MV-4-11 (cell line): ENCODE measurements around the gene PMEPA1.

ENCODE experiments used
- DNase-seq: peaks from one replicate; lab custom pipeline; 2025; lab: John Stamatoyannopoulos, UW

The PMEPA1 gene

DNA sequence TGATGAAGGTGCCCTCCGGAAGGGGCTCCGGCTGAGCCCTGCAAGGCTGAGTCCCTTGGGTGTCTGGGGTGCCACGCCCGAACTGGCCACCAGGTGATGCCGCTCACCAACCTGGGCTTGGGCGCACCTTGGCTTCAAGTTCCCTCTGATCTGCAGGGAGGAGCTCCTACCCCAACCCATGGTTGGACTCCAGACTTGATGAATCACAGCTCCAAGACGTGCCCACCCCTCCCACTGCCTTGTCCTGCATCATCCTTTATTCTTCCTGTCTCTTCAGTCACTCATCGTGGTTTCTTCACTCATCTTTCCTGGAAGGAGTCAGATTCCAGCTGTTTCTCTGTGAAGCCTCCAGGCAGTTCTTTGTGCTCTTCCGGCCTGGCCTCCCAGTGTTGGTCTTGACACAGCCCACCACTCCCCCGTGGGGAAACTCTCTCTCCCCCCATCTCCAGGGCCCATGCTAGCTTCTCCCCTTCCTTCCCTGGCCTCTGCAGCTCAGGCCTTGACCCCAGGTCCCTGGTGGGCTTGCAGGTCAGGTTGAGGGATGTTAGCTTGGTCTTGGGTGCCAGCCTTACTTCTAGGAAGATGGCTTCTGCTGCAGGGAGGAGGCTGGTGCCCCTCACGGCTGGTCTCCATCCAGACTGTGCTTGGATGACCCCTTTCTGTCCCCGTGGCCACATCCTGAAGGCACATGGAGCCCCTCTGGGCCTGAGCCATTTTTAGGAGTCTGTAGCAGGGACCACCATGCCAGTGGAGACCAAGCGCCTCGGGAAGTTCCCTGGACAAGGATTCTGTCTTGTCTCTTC lies 87.0 kb downstream of the PMEPA1 start:
- peak; percentile 11 for DNase-seq

DNA sequence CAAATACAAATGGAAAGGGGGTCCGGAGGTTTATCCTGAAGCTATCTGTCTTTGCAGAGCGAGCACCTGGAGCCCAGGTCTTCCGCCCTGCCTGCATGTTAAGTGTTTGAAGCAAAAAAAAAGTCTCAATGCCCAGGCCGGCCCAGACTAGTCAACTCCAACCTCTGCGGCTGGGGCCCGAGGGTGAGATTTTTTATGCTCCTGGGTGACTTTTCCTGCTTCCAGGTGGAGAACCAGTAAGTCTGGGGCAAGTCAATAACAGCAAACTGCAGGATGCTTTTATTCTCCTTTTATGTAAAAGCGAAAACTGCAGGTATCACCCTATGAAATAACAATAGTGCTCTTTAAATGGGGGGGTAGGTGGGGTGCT lies 87.6 kb downstream of the PMEPA1 start:
- DNase-seq, result no peak

DNA sequence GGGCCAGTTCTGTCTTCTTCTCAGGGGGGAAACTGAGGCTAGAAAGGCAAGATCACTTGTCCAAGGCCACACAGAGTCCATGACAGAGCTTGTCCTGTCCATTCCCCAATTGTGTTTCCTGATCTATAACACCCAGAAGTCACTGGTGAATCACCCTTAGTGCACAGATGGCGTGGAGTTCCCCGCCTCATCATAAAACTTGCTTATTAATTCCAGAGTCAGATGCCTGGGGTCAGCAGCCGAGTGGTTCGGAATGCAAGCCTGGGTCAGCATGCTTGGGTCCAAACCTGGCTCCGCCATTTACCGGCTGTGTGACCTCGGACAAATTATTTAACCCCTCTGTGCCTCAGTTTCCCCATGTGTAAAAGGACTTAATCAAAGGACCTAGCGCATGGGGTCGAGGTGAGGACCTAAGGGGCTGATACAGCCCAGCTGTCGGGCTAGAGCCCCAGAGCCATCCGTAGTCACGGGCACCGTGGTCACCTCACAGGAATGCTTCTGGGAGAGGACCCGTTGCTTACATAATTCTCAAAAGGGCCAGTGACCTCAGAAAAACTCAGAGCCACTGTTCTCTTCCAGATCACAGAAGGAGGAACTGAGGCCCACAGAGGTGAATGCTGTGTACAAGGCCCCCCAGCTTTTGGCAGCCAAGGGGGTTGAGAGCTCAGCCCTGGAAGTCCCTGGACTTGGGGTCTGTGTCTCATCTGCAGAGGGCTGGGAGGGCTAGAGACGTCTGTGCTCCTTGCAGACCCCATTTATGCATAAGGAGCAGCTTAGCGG lies 88.2 kb downstream of the PMEPA1 start:
- no peak for DNase-seq

DNA sequence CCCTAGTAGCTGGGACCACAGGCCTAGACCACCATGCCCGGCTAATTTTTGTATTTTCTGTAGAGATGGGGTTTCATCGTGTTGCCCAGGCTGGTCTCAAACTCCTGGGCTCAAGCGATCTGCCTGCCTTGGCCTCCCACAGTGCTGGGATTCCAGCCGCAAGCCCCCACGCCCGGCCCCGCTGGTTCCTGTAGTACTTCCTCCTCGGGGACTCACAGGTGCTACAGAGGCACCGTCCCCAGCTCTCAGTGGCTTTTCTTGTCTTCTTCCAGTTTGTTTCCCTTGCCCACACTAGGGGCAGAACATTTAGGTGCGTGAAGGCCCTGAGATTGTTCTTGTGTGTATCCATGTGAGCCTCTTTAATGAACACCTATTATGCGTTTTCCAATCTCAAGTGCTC lies 88.8 kb downstream of the PMEPA1 start:
- no peak for DNase-seq

DNA sequence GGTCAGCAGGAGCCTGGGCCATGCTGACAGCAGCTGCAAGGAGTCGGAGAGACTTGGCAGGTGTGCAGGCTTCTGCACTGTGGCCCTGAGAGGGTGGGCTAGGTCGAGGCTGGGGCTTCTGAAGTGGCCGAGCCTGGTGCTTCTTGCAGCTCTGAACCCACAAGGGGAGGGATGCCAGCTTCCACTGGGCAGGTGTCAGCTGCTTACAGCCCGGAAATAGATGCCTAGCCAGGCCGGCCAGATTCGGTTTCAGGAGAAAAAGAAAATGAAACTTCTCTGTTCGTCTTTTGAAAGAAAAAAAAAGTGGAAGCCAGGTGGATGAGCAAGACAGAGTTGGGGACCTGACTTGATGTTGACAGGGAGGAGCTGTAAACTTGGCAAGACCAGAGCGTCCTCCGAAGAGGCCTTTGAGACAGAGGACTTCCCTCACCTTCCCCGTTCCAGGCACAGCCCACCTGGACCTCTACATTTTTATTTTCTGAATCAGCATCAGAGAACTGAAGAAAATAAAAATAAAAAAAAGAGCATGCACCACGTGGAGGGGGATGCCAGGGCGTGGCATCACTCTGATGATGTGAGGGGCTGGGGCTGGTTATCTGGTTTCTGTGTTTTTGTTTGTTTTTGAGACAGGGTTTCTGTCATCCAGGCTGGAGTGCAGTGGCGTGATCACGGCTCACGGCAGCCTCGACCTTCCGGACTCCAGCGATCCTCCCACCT lies 89.4 kb downstream of the PMEPA1 start, which contains the start of gene ZBP1:
TSS of gene ZBP1 (minus strand) at position 153 of the 717 bp plus-strand sequence. CDS start at position 22, 131 bp downstream.
- peak; percentile 38 for DNase-seq

DNA sequence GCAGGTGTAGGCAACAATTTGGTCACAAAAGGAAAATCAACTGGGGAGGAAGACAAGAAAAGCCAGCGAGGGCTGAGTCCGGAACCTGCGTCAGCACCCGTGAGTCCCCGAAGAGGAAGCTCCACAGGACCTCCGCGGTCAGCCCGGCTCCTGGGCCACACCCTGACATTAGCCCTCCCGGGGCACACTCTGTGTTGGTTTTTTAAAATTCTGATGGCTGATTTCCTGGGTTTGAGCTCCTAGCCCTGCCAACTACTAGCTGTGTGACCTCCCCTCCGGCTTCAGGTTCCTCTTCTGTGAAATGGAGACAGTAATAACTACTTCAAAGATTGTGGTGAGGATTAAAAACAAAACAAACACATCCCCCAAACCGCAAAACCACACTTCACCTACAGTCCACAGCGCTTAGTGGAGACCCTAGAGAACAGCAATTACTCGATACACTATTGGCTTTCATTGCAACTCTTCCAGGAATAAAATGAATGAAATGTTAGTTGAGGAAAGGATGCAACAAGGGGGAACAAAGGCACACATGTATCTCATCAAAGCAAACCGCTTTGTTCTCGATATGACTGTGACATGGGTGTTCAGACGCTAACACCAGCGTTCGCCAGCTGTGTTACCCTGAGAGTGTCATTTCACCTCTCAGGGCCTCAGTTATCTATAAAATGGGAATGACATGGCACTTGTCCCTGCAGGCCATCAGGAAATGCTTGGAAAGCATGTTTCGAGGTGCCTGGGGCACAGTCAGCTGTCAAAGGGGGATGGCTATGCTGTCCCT lies 90.6 kb downstream of the PMEPA1 start:
- peak; percentile 78 for DNase-seq

DNA sequence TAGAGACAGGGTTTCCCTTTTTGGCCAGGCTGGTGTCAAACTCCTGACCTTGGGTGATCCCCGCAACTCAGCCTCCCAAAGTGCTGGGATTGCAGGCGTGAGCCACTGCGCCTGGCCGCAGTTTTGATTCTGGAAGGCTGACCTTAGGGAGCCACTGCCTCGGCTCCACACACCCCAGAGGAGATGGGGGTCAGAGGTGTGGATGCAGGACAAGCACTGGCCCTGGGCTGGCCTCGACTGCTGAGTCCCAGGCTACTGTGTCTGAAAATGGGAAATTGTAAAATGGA lies 91.1 kb downstream of the PMEPA1 start:
- no peak for DNase-seq

DNA sequence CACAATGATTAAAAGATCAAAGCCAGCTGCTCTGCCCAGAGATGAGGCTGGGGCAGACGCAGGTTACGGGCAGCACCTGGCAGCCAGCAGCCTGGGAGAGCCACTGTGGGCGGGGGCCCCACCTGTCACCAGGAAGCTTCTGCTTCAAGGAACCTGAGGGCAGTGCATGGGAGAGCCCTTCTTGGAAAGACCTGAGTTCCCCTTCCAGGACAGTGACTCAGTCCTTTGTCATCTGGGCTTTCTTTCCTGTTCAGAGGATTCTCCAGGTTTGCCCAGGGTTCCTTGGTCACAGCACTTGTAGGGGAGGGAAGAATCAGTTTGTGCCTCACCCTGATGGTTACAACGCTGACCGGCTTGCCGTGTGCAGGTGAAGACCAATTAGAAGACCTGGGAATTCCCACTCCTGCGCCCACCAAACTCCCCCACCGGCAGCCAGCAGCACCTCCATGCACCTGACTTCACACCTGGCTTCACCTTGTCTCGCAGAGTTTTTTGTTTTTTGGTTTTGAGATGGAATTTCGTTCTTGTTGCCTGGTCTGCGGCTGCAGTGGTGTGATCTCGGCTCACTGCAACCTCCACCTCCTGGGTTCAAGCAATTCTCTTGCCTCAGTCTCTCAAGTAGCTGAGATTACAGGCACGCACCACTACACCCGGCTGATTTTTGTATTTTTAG lies 91.6 kb downstream of the PMEPA1 start:
- no peak for DNase-seq

DNA sequence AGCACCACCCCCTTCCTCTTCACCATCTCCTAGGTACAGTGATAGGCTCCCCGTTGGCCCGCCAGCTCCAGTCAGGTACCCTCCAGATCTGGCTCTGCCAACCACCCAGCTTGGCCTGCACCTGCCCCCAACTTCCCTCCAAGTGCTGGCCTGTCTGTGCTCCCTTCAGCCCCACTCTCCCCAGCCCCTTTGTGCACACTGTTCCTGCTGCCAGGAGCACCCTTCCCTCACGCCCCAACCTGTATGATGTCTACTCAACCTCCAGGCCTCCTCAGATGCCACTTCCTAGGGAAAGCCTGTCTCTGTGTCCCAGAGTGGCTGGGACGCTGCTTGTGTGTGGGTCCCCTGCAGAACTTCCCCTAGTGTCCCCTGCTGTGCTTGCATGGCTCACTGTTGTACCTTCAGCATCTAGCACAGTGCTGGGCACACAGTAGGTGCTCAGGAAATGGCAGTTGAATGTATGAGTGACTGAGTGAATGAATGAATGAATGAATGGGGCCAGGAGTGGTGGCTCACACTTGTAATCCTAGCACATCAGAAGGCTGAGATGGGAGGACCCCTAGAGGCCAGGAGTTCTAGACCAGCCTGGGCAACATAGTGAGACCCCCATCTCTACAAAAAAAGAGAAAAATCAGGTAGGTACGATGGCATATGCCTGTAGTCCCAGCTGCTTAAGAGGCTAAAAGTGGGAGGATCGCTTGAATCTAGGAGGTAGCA lies 92.6 kb downstream of the PMEPA1 start:
- DNase-seq, result no peak

DNA sequence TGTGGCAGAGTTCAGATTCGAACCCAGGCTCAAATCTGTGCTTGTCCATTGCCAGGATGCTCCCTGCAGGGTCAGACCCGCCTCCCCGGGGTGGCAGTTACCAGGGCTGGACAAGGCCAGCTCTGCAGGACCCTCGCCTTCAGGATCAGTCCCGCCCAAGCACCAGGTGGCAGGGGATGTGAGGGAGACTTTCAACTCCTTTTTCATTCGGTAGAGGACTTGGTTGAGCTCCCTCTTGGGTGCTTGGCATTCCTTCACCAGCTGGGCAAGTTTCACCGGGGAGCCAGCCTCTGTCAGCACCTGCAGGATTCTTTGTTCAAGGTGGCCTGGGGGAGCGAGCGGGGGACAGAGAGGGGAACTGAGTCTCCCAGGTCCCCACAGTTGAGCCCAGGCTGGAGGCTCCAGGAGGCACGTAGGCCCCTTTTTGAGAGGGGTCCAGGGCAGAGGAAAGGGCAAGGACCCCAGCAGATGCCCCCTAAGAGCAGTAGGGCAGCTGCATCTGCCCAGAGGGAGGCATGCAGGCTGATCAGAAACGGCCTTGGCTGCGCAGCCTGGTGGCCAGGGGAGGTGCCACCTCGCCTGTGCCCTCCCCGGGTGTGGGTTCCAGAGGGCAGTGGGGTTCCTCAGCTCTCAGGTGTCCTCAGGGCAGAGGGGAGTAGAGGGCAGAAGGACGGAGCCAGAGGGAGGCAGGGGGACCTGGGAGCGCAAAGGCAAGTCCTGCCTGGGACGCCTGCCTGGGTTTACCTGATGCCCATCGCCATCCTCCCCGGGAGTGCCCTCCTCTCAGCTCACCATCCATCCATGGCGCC lies 93.5 kb downstream of the PMEPA1 start:
- no peak for DNase-seq

DNA sequence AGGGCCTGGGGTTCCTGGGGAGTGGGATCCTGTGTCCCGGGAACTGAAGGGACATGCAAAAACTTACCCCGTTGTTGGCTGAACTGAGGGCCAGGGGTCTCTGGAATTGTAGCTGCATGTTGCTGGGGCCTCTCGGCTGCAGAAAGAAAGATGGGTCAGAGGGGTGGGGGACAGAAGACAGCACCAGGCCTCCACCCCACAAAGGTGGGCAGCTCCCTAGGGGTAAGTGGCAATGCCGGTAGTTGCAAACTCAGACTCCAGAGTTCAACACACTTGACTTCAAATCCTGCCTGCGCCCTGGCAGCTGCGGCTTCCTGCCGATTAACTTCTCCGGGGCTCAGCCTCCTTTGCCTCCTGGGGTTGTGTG lies 94.4 kb downstream of the PMEPA1 start:
- no peak for DNase-seq

DNA sequence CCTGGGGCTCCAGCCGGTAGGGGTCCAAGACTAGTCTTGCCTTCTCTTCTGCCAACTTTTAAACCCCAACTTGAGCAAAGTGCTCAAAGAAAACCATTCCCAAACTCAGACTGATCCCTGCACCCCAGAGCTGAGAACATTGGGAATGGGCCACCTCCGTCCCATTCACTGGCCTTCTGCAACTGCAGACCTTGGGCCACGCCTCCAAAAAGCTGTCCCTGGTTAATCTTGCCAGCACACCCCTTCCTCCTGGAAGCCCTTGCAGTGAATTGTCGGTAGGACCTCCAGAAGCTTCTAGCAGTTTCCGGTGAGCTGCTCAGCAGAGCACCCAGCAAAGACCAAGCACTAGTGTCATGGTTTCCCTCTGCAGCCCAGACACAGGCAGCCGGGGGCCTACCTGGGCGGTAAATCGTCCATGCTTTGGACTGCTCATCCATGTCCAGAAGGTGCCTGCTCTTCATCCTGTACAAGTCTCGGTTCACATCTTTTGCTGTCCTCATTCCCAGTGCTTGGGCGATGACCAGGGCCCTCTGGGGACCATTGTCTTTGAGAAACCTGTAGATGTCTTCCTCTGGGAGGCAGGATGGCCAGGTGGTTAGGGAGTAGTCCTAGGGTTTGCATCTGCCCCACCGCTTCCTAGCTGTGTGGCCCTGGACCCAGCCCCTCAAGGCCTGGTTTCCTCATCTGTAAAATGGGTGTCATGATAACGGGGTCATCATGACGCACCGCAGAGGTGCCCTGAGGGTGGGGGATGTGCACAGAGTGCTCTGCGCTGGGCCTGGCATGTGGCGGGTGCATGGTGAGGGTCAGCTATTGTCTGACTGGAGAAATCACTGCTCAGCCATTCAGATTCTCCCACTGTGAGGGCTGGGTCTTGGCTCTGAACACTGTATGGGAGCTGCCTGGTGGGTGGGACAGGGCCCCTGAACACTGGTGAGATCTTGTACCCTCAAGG lies 95.0 kb downstream of the PMEPA1 start:
- DNase-seq, result no peak

DNA sequence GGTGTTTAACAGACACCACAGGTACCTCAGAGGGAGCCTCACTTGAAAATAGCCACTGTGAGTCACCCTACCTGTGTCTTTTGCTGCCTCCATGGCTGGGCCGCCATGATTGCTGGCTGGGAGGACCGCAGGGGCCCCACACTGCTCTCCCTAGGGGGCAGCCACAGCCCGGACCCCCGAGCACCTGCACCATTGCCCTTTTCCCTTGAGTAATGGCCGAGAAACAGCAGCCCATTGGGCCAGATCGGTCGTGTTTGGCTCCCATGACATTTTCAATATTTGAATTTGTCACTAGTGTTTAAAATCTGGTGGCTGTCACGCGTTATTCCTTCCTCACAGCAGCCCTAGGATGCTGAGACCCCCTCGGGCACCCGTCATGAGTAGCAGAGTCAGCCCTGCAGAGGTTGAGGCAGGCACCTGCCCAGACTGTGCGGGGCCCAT lies 96.3 kb downstream of the PMEPA1 start:
- DNase-seq, result no peak

DNA sequence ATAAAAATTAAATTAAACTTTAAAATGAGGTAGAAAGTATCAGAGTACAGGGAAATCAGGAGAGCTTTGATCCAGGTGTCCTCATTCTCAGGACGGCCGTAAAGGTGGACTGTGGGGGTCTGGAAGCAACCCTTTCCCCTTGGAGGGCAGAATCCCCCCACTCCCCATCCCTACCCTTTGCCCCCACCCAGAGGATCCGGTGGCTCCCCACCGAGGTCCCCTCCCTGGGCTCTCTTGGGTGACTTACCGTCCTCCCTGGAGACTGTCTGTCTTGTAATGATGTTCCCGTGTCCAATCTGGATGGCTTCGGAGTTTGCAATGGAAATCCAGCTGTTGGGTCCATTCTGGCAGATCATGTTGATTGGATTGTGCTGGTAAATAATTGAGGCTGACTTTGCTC lies 96.9 kb downstream of the PMEPA1 start:
- DNase-seq, result no peak

DNA sequence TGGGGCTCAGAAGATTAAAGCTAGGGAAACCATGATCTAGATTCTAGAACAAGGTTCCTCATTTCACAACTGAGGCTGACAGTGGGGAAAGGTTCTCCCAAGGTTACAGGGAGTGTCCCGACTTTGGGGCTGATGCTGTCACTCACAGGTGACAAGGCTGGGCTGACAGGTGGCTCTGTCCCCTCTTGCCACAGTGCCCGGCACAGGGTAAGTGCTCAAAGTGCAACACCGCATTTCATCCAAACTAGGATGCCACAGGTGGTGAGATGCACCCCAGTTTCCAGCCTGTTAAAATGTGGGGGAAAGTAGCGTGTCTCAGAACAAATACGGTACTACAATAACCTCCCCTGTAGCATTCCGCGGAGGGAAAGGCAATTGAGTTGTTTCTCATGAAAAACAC lies 97.4 kb downstream of the PMEPA1 start:
- no peak for DNase-seq

DNA sequence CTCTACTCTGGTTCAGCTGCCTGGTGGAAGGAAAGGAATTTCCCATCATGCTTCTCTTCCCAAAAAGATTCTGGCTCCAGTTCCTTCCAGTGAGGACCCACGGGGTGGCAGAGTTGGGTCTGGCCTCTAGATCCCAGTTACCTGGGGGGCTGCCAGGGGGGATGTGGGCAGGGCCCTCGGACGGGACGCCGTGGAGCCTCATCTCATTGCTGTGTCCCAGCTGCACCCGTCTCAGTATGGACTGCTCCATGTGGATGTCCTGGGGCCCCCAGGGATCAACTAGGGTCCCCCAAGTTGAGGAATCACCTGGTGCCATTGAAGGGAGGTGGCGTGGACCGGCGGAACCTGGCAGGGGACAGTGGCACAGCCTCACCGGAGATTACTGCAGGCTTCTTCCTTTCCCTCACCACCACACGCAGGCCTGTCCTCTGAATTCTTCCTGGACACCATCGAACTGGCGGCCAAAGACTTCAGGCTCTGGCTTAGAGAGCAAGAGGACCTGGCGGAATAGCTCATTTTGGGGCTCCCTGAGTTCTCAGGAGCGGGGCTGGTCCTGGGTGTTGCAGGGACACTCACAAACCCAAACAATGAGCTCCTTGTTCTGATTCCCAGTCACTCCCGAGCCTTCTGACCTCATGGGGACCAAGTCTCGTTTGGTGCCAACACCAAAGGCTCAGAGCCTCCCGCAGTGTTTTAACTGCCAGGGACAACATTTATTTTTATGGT lies 98.1 kb downstream of the PMEPA1 start:
- DNase-seq, result no peak

DNA sequence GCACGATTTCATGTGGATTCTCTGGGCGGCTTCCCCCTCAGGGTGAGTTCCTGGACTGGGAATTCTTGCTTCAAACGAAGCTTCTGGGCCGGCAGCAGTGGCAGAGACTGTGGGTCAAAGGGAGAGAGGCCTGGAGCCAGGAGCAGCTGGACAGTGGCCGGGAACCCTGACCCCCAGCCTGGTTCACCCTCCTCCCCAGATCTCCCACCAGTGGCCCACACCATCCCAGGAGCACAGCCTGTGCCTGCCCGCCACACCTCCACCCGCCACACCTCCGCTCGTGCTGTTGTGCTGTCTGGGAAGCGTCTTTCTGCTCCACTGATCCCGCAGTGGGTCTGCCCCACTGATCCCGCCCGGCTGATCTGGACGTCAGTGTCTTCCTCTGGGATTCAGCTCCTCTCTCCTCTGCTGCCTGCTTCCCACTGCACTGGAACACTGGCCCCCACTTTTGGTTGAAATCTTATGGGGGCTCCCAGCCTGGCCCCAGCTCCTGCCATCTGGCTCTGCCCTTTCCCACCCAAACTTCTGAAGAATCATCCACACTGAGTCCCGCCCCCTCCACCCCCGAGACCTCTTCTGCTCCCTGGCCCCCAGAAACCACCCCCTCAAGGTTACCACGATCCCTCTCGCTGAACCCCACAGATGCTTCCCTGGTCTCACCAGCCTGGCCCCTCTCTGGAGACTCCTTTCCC lies 99.4 kb downstream of the PMEPA1 start:
- no peak for DNase-seq

DNA sequence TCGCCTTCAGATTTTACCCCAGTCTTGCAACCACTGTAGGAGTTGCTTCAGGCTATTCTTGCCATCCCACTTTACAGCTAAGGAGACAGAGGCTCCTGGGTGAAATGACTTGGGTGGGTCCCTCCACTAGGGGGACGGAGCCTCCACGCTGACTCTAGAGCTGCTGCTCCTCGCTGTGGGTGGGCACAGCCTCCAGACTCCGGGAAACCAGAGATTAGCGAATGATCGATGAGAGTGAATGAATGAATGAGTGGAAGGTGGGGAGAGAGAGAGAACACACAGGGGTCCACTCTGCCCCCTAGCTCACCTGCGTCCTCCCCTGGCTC lies 100.0 kb downstream of the PMEPA1 start:
- DNase-seq, result no peak
